ENCODE data around the gene TMCO2. TPM values are rescaled to one million over a fixed set of nuclear protein-coding genes. Genes with fewer than 3 reads are reported as not detected.

Gene TMCO2
- total RNA-seq, 1 experiment from 2014 or later: not detected

DNA sequence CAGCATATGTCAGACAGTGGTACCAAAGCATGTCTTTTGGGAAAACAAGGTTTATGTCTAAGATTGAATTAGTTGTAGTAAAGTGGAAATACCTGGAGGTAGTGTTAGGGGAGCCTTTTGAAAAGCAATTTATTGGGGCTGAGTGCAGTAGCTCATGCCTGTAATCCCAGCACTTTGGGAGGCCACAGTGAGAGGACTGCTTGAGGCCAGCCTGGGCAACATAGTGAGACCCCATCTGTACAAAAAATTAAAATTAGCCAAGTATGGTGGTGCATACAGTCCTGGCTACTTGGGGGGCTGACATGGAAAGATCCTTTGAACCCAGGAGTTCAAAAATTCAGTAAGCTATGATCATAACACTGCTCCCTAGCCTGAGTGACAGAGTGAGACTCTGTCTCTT is 17.6 kb downstream of the TMCO2 start:
- TF ChIP-seq, protein P1, sequence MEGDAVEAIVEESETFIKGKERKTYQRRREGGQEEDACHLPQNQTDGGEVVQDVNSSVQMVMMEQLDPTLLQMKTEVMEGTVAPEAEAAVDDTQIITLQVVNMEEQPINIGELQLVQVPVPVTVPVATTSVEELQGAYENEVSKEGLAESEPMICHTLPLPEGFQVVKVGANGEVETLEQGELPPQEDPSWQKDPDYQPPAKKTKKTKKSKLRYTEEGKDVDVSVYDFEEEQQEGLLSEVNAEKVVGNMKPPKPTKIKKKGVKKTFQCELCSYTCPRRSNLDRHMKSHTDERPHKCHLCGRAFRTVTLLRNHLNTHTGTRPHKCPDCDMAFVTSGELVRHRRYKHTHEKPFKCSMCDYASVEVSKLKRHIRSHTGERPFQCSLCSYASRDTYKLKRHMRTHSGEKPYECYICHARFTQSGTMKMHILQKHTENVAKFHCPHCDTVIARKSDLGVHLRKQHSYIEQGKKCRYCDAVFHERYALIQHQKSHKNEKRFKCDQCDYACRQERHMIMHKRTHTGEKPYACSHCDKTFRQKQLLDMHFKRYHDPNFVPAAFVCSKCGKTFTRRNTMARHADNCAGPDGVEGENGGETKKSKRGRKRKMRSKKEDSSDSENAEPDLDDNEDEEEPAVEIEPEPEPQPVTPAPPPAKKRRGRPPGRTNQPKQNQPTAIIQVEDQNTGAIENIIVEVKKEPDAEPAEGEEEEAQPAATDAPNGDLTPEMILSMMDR (IDR thresholded peaks at IDR 0.05; ENCODE audit: unreplicated experiment): no peak
- DNase-seq: no peak
- CTCF ChIA-PET: no interaction called here
- H3K36me3 Mint-ChIP-seq (ENCODE audit: insufficient read depth, unreplicated experiment): peaks cover 37% of the 10 kb centered on the region
- no peaks in the 10 kb centered on the region for H3K27me3 Mint-ChIP-seq (ENCODE audit: unreplicated experiment)
- H3K4me3 Mint-ChIP-seq (ENCODE audit: low read depth, unreplicated experiment): no peak overlapping the region
- intact Hi-C loops (cut with micrococcal nuclease; ENCODE audit: unreplicated experiment): no loop called here
- BruUV-seq (replicated peaks): no TSS peak
- no peaks in the 10 kb centered on the region for H3K9me3 Mint-ChIP-seq (ENCODE audit: low read depth, unreplicated experiment)
- H3K4me1 Mint-ChIP-seq (ENCODE audit: low read depth, unreplicated experiment): no peaks in the 10 kb centered on the region
- H3K27ac Mint-ChIP-seq (ENCODE audit: unreplicated experiment): no peak overlapping the region

DNA sequence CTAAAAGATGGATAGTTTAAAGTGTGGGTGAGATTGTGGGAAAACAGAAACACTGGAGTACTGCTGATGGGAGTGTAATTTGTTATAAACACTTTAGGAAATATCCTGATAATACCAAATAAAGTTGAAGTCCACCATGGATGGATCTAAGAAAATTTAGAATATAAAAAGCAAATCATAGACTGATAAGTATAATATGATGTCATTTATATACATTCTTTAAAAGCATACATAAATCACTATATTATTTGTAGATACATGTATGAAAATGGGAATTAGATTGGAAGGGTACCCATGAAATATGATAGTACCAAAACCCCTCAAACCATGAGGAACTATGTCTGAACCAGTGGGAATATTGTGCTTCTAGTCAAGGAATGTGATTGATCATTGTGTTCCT is 18.2 kb downstream of the TMCO2 start:
- BruUV-seq (replicated peaks): no TSS peak
- TF ChIP-seq, protein P1 (IDR thresholded peaks at IDR 0.05; ENCODE audit: unreplicated experiment): no peak
- Mint-ChIP-seq H3K4me3 (ENCODE audit: low read depth, unreplicated experiment) (no peak overlapping the region), H3K27ac (ENCODE audit: unreplicated experiment) (no peak overlapping the region), H3K27me3 (ENCODE audit: unreplicated experiment) (no peaks in the 10 kb centered on the region), H3K9me3 (ENCODE audit: low read depth, unreplicated experiment) (no peaks in the 10 kb centered on the region), H3K4me1 (ENCODE audit: low read depth, unreplicated experiment) (no peaks in the 10 kb centered on the region), H3K36me3 (ENCODE audit: insufficient read depth, unreplicated experiment) (peaks cover 42% of the 10 kb centered on the region)
- intact Hi-C loops (cut with micrococcal nuclease; ENCODE audit: unreplicated experiment): no loop called here
- DNase-seq: no peak
- CTCF ChIA-PET: no interaction called here

DNA sequence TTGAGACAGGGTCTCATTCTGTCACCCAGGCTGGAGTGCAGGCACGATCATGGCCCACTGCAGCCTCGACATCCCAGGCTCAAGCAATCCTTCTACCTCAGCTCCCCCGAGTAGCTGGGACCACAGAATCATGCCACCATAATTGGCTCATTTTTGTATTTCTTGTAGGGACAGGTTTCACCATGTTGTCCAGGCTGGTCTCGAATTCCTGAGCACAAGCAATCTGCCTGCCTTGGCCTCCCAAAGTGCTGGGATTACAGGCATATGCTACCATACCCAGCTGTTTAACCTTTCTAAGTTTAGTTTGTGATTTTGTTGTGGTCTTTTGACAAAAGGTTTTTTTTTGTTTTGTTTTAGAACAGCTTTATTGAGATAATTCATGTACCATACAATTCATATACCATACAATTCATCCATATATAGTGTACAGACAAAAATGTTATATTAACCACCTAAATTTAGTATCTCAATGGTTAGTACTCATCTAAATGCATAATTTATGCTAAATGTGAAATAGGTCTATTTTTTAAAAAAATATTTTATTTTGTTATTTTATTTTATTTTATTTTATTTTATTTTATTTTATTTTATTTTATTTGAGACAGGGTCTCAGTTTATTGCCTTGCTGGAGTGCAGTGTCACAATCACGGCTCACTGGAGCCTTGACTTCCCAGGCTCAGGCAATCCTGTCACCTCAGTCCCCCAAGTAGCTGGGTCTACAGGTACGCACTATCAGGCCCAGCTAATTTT is 19.2 kb downstream of the TMCO2 start:
- H3K9me3 Mint-ChIP-seq (ENCODE audit: low read depth, unreplicated experiment): no peaks in the 10 kb centered on the region
- TF ChIP-seq, protein P1 (IDR thresholded peaks at IDR 0.05; ENCODE audit: unreplicated experiment): no peak
- CTCF ChIA-PET: no interaction called here
- no TSS peak for BruUV-seq (replicated peaks)
- no peak for DNase-seq
- no peak overlapping the region for H3K27ac Mint-ChIP-seq (ENCODE audit: unreplicated experiment)
- intact Hi-C loops (cut with micrococcal nuclease; ENCODE audit: unreplicated experiment): no loop called here
- H3K36me3 Mint-ChIP-seq (ENCODE audit: insufficient read depth, unreplicated experiment): peaks cover 40% of the 10 kb centered on the region
- no peaks in the 10 kb centered on the region for H3K4me1 Mint-ChIP-seq (ENCODE audit: low read depth, unreplicated experiment)
- H3K4me3 Mint-ChIP-seq (ENCODE audit: low read depth, unreplicated experiment): no peak overlapping the region
- no peaks in the 10 kb centered on the region for H3K27me3 Mint-ChIP-seq (ENCODE audit: unreplicated experiment)

DNA sequence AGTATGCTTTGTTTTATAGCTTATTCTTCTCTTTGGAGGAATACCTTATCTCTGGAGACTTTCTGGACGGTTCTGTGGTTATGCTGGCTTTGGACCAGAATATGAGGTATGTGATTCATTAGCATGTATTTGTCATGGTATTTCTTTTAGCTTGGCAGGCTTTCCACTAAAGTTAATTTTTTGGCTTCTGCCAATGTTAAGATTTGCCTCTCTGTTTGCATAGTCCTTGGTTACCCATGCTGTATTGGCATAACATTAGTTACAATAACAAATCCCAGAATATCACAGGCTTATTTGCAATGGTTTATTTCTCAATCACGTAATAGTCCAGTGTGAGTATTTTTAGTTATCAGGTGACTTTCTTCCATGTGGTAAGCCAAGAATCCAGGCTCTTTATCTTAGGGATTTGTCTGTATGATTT is 20.0 kb downstream of the TMCO2 start:
- H3K36me3 Mint-ChIP-seq (ENCODE audit: insufficient read depth, unreplicated experiment): peaks cover 33% of the 10 kb centered on the region
- TF ChIP-seq, protein P1 (IDR thresholded peaks at IDR 0.05; ENCODE audit: unreplicated experiment): no peak
- H3K27me3 Mint-ChIP-seq (ENCODE audit: unreplicated experiment): no peaks in the 10 kb centered on the region
- no TSS peak for BruUV-seq (replicated peaks)
- intact Hi-C loops (cut with micrococcal nuclease; ENCODE audit: unreplicated experiment): no loop called here
- no peak overlapping the region for H3K4me3 Mint-ChIP-seq (ENCODE audit: low read depth, unreplicated experiment)
- H3K4me1 Mint-ChIP-seq (ENCODE audit: low read depth, unreplicated experiment): peaks cover 3% of the 10 kb centered on the region
- no peak for DNase-seq
- CTCF ChIA-PET: no interaction called here
- H3K9me3 Mint-ChIP-seq (ENCODE audit: low read depth, unreplicated experiment): no peaks in the 10 kb centered on the region
- H3K27ac Mint-ChIP-seq (ENCODE audit: unreplicated experiment): no peak overlapping the region
